NCI-H774 (cell line): ENCODE results near the gene CWH43.
"Not testable (repeated sequence)": the region's sequence is repeated elsewhere in the genome, so short reads cannot be mapped to it uniquely, and the experiment has no call there.

Experiments used
- DNase-seq: peaks from one replicate; lab custom pipeline; 2025; lab: John Stamatoyannopoulos, UW

CWH43 gene

DNA sequence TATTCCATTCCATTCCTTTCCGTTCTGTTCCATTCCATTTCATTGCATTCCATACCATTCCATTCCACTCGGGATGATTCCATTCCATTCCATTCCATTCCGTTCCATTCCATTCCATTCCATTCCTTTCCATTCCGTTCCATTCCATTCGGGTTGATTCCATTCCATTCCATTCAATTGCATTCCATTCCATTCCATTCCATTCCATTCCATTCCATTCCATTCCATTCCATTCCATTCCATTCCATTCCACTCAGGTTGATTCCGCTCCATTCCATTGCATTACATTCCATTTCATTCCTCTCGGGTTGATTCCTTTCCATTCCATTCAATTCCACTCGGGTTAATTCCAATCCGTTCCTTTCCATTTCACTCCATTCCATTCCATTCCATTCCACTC is 111.0 kb downstream of the CWH43 start:
- not testable (repeated sequence) for DNase-seq

GRCh38 chr4:49097505-49097904 is 111.4 kb downstream of the CWH43 start:
- DNase-seq: not testable (repeated sequence)

GRCh38 chr4:49098034-49098759 is 112.1 kb downstream of the CWH43 start:
- not testable (repeated sequence) for DNase-seq

GRCh38 chr4:49099831-49100444 is 113.9 kb downstream of the CWH43 start:
- not testable (repeated sequence) for DNase-seq

DNA sequence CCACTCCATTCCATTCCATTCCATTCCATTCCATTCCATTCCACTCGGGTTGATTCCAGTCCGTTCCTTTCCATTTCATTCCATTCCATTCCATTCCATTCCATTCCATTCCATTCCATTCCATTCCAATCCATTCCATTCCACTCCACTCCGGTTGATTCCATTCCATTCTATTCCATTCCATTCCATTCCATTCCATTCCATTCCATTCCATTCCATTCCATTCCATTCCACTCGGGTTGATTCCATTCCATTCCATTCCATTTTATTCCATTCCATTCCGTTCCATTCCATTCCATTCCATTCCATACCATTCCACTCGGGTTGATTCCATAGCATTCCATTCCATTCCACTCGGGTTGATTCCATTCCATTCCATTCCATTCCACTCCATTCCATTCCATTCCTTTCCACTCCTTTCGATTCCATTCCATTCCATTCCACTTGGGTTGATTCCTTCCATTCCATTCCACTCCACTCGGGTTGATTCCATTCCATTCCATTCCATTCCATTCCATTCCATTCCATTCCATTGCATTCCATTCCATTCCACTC is 116.3 kb downstream of the CWH43 start:
- DNase-seq: not testable (repeated sequence)

DNA sequence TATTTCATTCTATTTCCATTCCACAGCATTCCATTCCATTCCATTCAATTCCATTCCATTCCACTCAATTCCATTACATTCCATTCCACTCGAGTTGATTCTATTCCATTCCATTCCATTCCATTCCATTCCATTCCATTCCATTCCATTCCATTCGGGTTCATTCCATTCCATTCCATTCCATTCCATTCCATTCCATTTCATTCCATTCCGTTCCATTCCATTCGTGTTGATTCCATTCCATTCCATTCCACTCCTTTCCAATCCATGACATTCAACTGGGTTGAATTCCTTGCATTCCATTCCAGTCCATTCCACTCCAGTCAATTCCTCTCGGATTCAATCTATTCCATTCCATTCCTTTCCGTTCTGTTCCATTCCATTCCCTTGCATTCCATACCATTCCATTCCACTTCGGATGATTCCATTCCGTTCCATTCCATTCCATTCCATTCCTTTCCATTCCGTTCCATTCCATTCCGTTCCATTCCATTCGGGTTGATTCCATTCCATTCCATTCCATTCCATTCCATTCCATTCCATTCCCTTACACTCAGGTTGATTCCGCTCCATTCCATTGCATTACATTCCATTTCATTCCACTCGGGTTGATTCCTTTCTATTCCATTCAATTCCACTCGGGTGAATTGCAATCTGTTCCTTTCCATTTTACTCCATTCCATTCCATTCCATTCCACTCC is 117.5 kb downstream of the CWH43 start:
- DNase-seq: not testable (repeated sequence)

DNA sequence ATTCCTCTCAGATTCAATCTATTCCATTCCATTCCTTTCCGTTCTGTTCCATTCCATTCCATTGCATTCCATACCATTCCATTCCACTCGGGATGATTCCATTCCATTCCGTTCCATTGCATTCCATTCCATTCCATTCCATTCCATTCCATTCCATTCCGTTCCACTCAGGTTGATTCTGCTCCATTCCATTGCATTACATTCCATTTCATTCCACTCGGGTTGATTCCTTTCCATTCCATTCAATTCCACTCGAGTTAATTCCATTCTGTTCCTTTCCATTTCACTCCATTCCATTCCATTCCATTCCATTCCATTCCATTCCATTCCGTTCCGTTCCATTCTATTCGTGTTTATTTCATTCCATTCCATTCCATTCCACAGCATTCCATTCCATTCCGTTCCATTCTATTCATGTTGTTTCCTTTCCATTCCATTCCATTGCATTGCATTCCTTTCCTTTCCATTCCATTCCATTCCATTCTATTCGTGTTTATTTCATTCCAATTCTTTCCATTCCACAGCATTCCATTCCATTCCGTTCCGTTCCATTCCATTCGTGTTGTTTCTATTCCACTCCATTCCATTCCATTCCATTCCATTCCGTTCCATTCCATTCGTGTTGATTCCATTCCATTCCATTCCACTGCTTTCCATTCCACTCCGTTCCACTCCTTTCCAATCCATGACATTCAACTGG is 118.3 kb downstream of the CWH43 start:
- DNase-seq: not testable (repeated sequence)

DNA sequence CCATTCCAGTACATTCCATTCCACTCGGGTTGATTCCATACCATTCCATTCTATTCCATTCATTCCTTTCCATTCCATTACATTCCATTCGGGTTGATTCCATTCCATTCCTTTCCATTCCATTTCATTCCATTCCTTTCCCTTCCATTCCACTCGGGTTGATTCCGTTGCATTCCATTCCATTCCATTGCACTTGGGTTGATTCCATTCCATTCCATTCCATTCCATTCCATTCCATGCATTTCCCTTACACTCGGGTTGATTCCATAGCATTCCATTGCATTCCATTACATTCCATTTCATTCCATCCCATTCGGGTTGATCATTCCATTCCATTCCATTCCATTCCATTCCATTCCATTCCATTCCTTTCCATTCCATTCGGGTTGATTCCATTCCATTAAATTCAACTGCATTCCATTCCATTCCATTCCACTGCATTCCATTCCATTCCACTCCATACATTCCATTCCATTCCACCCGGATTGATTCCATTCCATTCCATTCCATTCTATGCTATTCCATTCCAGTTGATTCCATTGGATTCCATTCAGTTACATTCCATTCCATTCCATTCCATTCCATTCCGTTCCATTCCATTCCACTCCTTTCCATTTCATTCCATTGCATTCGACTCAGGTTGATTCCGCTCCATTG is 119.3 kb downstream of the CWH43 start:
- not testable (repeated sequence) for DNase-seq

DNA sequence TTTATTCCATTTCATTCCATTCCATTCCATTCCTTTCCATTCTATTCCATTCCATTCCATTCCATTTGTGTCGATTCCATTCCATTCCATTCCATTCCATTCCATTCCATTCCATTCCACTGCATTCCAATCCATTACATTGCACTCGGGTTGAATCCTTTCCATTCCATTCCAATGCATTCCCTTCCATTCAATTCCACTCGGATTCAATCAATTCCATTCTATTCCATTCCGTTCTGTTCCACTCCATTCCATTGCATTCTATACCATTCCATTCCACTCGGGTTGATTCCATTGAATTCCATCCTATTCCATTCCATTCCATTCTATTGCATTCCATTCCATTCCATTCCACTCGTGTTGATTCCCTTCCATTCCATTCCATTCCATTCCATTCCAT is 121.2 kb downstream of the CWH43 start:
- not testable (repeated sequence) for DNase-seq

GRCh38 chr4:49108183-49108978 is 122.3 kb downstream of the CWH43 start:
- DNase-seq: not testable (repeated sequence)

GRCh38 chr4:49109567-49110166 is 123.6 kb downstream of the CWH43 start:
- DNase-seq: not testable (repeated sequence)

- not testable (repeated sequence) for DNase-seq
Measured at GRCh38 chr4:49110579-49110978, 124.5 kb downstream of the CWH43 start.
